ENCODE measurements around the gene GPR155. TPM values are rescaled to one million over a fixed set of nuclear protein-coding genes. Genes with fewer than 3 reads are reported as not detected.

The GPR155 gene
- total RNA-seq, 1 donor from 2014 or later, result 11.0 TPM

GRCh38 chr2:174503161-174503809, 16.5 kb upstream of the GPR155 start:
- no peak overlapping the region for H3K4me2 ChIP-seq (ENCODE audit: low read length)
- H3K9me3 Mint-ChIP-seq (ENCODE audit: unreplicated experiment), result peaks cover 3% of the 10 kb centered on the region
- TF ChIP-seq EZH2 (IDR thresholded peaks at IDR 0.05; ENCODE audit: insufficient read depth, low read length) (no peak), CTCF (IDR thresholded peaks at IDR 0.05; ENCODE audit: insufficient read depth, low read depth, low read length) (no peak)
- no peak overlapping the region for H3K4me3 Mint-ChIP-seq (ENCODE audit: unreplicated experiment)
- no peak overlapping the region for H3K9ac ChIP-seq (ENCODE audit: low read length)
- no peaks in the 10 kb centered on the region for H3K79me2 ChIP-seq (ENCODE audit: insufficient read depth, low read length)
- no peaks in the 10 kb centered on the region for H3K36me3 ChIP-seq (ENCODE audit: insufficient read depth, low read length)
- no peaks in the 10 kb centered on the region for H3K27me3 ChIP-seq (ENCODE audit: insufficient read depth, low read length)
- H3K4me1 Mint-ChIP-seq (ENCODE audit: low read depth, unreplicated experiment), result no peaks in the 10 kb centered on the region
- no peaks in the 10 kb centered on the region for H3K9me3 ChIP-seq (ENCODE audit: insufficient read depth, low read depth, low read length)
- H4K20me1 ChIP-seq (ENCODE audit: insufficient read depth, low read length), result no peaks in the 10 kb centered on the region
- peaks cover 8% of the 10 kb centered on the region for H3K27me3 Mint-ChIP-seq (ENCODE audit: low read depth, unreplicated experiment)
- no peak overlapping the region for H3K4me3 ChIP-seq (ENCODE audit: insufficient read depth, low read depth, low read length)
- FAIRE-seq, result no peak
- no peaks in the 10 kb centered on the region for H3K4me1 ChIP-seq (ENCODE audit: insufficient read depth, low read length)
- no peak overlapping the region for H3K27ac Mint-ChIP-seq (ENCODE audit: unreplicated experiment)
- H3K36me3 Mint-ChIP-seq (ENCODE audit: low read depth, unreplicated experiment), result no peaks in the 10 kb centered on the region
- DNase-seq (ENCODE audit: low read depth), result no peak
- H3K27ac ChIP-seq (ENCODE audit: low read depth, low read length), result no peak overlapping the region
- H2AFZ ChIP-seq (ENCODE audit: low read depth, low read length), result no peak overlapping the region

GRCh38 chr2:174499371-174499770, 12.5 kb upstream of the GPR155 start:
- H3K9ac ChIP-seq (ENCODE audit: low read length), result no peak overlapping the region
- no peaks in the 10 kb centered on the region for H3K4me1 ChIP-seq (ENCODE audit: insufficient read depth, low read length)
- H3K27ac ChIP-seq (ENCODE audit: low read depth, low read length), result no peak overlapping the region
- H3K27me3 ChIP-seq (ENCODE audit: insufficient read depth, low read length), result peaks cover 2% of the 10 kb centered on the region
- no peaks in the 10 kb centered on the region for H4K20me1 ChIP-seq (ENCODE audit: insufficient read depth, low read length)
- peaks cover 10% of the 10 kb centered on the region for H3K4me1 Mint-ChIP-seq (ENCODE audit: low read depth, unreplicated experiment)
- H3K9me3 ChIP-seq (ENCODE audit: insufficient read depth, low read depth, low read length), result no peaks in the 10 kb centered on the region
- DNase-seq (ENCODE audit: low read depth) (no peak), FAIRE-seq (no peak)
- peaks cover 8% of the 10 kb centered on the region for H3K27me3 Mint-ChIP-seq (ENCODE audit: low read depth, unreplicated experiment)
- no peak overlapping the region for H3K4me2 ChIP-seq (ENCODE audit: low read length)
- no peak overlapping the region for H3K4me3 Mint-ChIP-seq (ENCODE audit: unreplicated experiment)
- H2AFZ ChIP-seq (ENCODE audit: low read depth, low read length), result no peak overlapping the region
- H3K27ac Mint-ChIP-seq (ENCODE audit: unreplicated experiment), result no peak overlapping the region
- H3K4me3 ChIP-seq (ENCODE audit: insufficient read depth, low read depth, low read length), result no peak overlapping the region
- peaks cover 2% of the 10 kb centered on the region for H3K9me3 Mint-ChIP-seq (ENCODE audit: unreplicated experiment)
- TF ChIP-seq EZH2 (IDR thresholded peaks at IDR 0.05; ENCODE audit: insufficient read depth, low read length), result no peak
- no peak for TF ChIP-seq CTCF (IDR thresholded peaks at IDR 0.05; ENCODE audit: insufficient read depth, low read depth, low read length)
- H3K36me3 Mint-ChIP-seq (ENCODE audit: low read depth, unreplicated experiment), result no peaks in the 10 kb centered on the region
- H3K36me3 ChIP-seq (ENCODE audit: insufficient read depth, low read length), result no peaks in the 10 kb centered on the region
- no peaks in the 10 kb centered on the region for H3K79me2 ChIP-seq (ENCODE audit: insufficient read depth, low read length)

- Histone ChIP-seq H3K9me3 (ENCODE audit: insufficient read depth, low read depth, low read length) (no peaks in the 10 kb centered on the region), H3K4me2 (ENCODE audit: low read length) (no peak overlapping the region), H2AFZ (ENCODE audit: low read depth, low read length) (no peak overlapping the region), H3K27me3 (ENCODE audit: insufficient read depth, low read length) (peaks cover 2% of the 10 kb centered on the region), H3K4me1 (ENCODE audit: insufficient read depth, low read length) (no peaks in the 10 kb centered on the region), H3K36me3 (ENCODE audit: insufficient read depth, low read length) (no peaks in the 10 kb centered on the region), H4K20me1 (ENCODE audit: insufficient read depth, low read length) (no peaks in the 10 kb centered on the region), H3K9ac (ENCODE audit: low read length) (no peak overlapping the region), H3K4me3 (ENCODE audit: insufficient read depth, low read depth, low read length) (no peak overlapping the region), H3K79me2 (ENCODE audit: insufficient read depth, low read length) (no peaks in the 10 kb centered on the region), H3K27ac (ENCODE audit: low read depth, low read length) (no peak overlapping the region)
- peaks cover 2% of the 10 kb centered on the region for H3K27me3 Mint-ChIP-seq (ENCODE audit: low read depth, unreplicated experiment)
- peaks cover 2% of the 10 kb centered on the region for H3K9me3 Mint-ChIP-seq (ENCODE audit: unreplicated experiment)
- H3K27ac Mint-ChIP-seq (ENCODE audit: unreplicated experiment), result no peak overlapping the region
- TF ChIP-seq EZH2 (IDR thresholded peaks at IDR 0.05; ENCODE audit: insufficient read depth, low read length) (no peak), CTCF (IDR thresholded peaks at IDR 0.05; ENCODE audit: insufficient read depth, low read depth, low read length) (no peak)
- no peaks in the 10 kb centered on the region for H3K36me3 Mint-ChIP-seq (ENCODE audit: low read depth, unreplicated experiment)
- H3K4me1 Mint-ChIP-seq (ENCODE audit: low read depth, unreplicated experiment), result peaks cover 10% of the 10 kb centered on the region
- no peak for FAIRE-seq
- H3K4me3 Mint-ChIP-seq (ENCODE audit: unreplicated experiment), result no peak overlapping the region
- DNase-seq (ENCODE audit: low read depth), result no peak
These were observed 8.7 kb upstream of the GPR155 start for GRCh38 chr2:174495365-174496012.

Data from astrocyte (in vitro differentiated cells and primary cell).